G401.6 (cell line): ENCODE measurements around the gene ABCC10.
"Not testable (repeated sequence)": the region's sequence is repeated elsewhere in the genome, so short reads cannot be mapped to it uniquely, and the experiment has no call there.

Experiments
- FAIRE-seq: peaks from 2 replicates; lab custom pipeline; 2012; peaks lifted over from hg19 to GRCh38; lab: Jason Lieb, UNC

ABCC10 gene, protein sequence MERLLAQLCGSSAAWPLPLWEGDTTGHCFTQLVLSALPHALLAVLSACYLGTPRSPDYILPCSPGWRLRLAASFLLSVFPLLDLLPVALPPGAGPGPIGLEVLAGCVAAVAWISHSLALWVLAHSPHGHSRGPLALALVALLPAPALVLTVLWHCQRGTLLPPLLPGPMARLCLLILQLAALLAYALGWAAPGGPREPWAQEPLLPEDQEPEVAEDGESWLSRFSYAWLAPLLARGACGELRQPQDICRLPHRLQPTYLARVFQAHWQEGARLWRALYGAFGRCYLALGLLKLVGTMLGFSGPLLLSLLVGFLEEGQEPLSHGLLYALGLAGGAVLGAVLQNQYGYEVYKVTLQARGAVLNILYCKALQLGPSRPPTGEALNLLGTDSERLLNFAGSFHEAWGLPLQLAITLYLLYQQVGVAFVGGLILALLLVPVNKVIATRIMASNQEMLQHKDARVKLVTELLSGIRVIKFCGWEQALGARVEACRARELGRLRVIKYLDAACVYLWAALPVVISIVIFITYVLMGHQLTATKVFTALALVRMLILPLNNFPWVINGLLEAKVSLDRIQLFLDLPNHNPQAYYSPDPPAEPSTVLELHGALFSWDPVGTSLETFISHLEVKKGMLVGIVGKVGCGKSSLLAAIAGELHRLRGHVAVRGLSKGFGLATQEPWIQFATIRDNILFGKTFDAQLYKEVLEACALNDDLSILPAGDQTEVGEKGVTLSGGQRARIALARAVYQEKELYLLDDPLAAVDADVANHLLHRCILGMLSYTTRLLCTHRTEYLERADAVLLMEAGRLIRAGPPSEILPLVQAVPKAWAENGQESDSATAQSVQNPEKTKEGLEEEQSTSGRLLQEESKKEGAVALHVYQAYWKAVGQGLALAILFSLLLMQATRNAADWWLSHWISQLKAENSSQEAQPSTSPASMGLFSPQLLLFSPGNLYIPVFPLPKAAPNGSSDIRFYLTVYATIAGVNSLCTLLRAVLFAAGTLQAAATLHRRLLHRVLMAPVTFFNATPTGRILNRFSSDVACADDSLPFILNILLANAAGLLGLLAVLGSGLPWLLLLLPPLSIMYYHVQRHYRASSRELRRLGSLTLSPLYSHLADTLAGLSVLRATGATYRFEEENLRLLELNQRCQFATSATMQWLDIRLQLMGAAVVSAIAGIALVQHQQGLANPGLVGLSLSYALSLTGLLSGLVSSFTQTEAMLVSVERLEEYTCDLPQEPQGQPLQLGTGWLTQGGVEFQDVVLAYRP (N-terminal part only)

DNA sequence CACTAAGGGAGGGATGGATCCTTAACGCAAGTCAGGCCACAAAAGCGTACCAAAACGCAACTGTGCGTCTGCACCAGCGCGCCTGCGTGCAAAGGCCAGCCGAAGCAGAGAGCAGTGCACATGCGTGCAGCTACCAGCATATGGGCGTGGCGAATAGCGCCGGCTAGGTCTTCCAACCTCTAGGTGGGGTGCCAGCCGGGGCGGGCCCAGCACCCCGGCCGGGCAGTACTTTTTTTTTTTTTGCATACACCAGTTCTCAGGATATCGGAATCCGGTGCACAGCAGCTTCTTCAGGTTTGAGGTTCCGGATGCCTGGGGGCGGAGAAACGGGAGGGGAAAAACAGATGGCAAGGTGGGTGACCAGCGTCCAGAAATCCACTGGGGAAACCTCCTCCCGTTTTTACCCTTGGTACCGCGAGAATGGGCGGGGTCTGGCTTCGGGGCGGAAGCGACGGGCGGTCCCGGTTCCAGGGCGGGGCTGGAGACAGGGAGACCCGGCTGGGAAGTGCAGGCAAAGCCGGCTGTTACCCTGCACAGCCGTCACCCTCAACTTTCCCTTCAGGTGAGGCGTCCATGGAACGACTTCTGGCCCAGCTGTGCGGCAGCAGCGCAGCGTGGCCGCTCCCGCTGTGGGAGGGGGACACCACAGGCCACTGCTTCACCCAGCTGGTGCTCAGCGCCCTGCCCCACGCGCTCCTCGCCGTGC lies at the start of gene ABCC10:
Gene ABCC10, plus strand, starts transcription at position 136 of the 706 bp plus-strand sequence. Its CDS starts 438 bp downstream, at position 574.
- peak; percentile 95 for FAIRE-seq

DNA sequence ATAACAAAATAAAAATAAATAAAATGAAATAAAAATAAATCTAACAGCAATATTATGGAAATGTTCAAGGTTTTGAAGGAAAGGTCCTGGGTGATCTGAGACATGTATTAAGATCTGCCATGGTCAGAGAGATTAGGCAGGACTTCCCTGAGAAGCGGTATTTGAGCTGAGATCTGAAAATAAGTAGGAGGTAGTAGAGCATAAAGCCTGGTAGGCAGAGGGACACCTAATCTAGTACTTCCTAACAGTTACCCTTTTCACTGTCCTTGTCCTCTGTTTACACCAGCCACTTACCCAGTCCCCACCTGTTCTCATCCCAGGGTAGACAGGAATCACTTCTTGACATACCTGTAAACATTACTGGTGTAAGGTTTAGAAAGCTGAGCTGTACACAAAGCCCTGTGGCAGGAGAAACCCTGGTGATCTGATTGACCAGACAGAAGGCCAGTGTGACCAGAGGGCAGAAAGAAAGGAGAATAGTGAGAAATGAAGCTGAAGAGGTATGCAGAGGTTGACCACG lies 49.6 kb upstream of the ABCC10 start:
- no peak for FAIRE-seq

DNA sequence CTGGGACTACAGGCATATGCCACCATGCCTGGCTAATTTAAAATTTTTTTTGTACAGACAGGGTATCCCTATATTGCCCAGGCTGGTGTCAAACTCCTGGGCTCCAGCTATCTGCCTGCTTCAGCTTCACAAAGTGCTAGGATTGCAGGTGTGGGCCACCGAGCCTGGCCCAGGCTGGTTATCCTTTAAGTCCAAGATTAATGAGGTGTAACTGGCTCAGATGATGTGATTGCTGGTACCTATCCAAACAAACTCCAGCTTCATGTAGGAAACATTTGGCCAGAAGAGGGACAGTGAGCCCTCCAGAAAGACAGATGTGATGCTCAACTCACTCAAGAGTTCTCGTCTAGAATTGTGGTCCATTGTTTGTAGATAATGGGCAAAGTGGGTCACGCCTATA lies 48.7 kb upstream of the ABCC10 start:
- FAIRE-seq, result no peak

DNA sequence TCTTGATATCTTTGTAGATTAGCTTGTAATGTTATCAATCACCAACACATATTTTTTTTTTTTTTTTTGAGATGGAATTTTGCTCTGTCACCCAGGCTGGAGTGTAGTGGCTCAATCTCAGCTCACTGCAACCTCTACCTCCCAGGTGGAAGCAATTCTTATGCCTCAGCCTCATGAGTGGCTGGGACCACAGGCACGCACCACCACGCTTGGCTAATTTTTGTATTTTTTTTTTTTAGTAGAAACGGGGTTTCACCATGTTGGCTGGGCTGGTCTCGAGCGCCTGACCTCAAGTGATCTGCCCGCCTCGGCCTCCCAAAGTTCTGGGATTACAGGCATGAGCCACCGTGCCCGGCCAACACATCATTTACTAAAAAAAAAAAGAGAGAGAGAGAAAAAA lies 46.5 kb upstream of the ABCC10 start:
- FAIRE-seq, result not testable (repeated sequence)

DNA sequence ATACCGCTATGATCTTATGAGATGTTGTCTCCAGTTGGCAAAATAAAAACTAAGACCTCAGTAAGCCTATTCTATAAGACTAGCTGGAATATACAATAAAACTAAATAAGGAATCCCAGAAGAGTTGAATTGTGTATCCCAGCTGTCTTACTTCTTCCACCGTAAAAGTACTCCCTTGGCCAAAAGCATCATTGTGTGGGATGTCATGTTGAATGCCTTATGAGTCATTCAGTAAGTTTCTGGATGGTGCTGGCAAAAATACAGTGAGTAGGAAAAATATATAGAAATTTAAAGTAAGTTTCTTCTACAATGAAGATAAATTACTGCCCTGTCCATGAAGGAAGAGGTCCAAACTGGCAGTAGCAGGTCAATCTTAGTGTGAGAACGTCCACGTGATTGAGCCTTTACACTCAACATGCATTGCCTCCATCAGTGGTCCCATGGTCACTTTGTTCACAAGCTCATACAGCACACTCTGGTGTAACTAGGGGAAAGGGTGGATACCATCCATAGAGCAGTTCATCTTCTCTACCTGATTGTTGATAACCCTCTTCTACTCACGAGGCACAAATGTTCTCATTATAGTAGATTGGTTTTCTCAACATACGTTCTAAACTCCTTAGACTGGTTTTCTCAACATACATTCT lies 44.2 kb upstream of the ABCC10 start:
- FAIRE-seq, result no peak

DNA sequence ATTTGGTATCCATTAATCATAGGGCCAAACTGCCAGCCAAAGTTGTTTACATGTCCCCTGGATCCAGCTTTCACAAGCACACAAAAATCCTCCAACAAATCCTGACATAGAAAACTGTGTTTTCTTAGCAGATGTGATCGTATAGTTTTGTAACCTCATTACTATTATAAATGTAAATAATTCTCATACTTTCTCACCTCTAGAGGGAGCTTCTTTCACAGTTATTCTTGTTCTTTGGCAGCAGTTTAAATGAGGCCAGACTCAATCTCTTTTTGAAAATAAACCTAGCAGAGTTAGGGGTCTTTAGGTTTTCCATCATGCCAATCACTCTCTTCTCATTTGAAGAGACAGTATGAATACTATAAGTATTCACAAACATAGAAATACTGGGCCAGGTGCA lies 40.8 kb upstream of the ABCC10 start:
- FAIRE-seq, result peak; percentile 67

- FAIRE-seq, result no peak
These were observed 37.5 kb upstream of the ABCC10 start for GRCh38 chr6:43389730-43390295.

DNA sequence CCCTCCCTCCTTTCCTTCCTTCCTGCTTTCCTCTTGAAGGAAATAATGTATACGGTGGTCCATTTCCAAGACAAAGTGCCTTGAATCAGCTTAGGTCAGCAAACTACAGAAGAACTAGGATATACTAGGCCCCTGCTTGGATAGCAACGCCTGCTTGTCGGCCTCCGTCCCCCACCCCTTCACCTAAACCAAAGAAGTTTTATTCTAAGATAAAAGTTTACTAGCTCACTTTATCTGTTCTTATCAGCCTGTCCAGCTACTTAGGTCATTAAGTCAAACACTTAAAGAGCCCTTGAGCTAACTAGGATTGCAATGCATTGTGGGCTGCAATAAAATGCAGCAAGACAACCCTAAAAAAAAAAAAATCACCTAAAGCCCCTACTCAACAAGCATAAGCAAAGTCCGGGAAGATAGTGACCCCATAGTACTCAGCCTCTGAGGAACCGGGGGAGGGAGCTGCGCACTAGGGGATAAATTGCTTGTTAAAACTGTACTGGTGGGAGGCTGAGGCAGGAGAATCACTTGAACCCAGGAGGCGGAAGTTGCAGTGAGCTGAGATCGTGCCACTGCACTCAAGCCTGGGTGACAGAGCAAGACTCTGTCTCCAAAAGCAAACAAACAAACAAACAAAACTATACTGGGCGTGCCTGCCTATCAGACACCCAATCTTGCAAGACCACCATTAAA lies 36.4 kb upstream of the ABCC10 start:
- not testable (repeated sequence) for FAIRE-seq

GRCh38 chr6:43391440-43392031 lies 35.8 kb upstream of the ABCC10 start:
- no peak for FAIRE-seq

- FAIRE-seq, result not testable (repeated sequence)
These were observed 34.2 kb upstream of the ABCC10 start for GRCh38 chr6:43393133-43393532.

DNA sequence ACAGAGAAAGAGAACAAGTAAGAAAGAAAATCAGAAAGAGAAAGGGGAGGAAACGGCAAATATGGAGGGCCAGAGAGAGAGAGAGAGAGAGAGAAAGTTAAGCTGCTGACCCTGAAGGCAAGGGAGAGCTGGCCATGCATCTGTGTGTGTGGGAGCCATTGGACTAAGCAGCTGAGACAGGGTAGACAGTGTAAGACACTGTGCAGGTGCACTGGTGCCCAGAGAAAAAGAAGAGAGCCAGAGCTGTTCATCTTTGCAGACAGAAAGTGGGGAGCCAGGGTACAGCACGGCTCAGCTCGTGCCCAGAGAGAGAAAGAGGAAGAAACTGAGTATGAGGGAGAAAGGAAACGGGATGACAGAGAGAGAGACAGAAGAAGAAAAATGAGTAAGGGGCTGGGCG lies 33.7 kb upstream of the ABCC10 start:
- FAIRE-seq, result no peak

- FAIRE-seq, result no peak
These were observed 32.4 kb upstream of the ABCC10 start for GRCh38 chr6:43394982-43395381.

DNA sequence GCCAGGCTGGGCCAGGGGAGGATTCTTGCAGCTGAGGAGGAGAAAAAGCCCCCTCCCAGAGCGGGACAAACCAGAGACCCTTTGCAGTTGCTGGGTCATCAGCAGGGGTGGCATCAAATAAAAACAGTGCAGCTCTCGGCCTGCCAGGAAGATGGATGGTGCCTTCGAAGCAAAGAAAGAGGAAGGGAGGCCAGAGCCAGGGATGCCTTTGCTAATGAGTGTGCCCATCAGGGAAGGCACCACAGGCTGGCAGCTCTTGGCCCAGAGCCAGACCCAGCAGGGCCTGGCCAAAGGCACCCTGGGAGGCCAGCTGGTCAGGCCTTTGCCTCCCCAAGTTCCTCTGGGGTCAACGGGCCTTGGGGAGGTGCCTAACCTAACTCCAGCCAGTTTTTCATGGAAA lies 31.6 kb upstream of the ABCC10 start:
- no peak for FAIRE-seq

- FAIRE-seq, result no peak
These were observed 30.8 kb upstream of the ABCC10 start for GRCh38 chr6:43396408-43397149.

DNA sequence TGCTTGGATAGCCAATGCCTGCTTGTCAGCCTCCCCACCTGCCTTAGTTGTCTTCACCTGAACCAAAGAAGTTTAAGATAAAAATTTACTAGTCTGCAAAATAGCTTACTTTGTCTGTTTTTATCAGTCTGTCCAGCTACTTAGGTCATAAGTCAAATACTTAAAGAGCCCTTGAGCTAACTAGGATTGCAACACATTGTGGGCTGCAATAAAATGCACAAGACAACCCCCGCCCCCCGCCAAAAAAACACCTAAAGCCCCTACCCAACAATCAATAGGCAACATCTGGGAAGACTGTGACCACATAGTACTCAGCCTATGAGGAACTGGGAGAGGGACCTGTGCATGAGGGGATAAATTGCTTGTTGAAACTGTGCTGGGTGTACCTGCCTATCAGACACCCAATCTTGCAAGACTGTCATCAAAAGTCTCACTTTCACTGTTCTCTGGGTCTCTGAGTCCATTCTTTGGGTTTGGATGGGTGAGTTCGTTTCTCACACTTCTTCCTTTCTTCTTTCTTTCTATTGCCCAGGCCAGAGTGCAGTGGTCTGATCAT lies 27.3 kb upstream of the ABCC10 start:
- no peak for FAIRE-seq

DNA sequence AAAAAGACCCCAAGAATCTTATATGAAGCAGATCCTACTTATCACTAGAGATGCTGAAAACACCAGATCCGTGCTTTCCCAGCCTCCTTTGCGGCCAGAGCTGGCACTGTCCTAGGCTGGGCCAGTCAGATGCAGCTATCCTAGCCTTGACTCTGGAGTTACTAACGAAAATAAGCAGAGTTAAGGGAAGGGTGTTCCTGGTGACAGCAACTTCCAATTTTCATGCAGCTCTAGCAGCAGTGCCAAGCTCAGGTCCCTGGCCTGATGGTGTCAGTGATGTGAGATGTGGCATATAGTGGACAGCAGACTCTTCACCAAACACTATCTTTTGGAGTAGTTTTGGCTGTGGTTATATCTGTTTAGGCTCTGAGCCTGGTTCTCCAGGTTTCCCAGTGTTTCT lies 25.6 kb upstream of the ABCC10 start:
- no peak for FAIRE-seq

GRCh38 chr6:43402820-43403219 lies 24.5 kb upstream of the ABCC10 start:
- FAIRE-seq, result no peak

- no peak for FAIRE-seq
These were observed 22.0 kb upstream of the ABCC10 start for GRCh38 chr6:43405354-43405753.

DNA sequence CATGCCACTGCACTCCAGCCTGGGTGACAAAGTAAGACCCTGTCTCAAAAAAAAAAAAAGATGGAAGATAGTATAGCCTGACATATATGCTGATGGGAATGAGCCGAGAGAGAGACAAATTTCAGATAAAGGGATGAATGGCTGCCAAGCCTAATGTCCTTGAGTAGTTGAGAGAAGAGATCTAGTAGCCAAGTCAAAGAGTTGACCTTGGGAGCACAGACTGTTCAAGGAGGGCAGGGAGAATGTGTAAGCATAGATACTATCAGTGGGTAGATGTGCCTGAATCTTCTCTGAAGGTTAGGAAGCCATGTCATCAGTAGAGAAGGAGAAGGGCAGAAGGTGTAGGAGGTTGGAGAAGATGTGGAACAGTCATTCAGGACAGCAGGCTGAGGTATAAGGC lies 20.0 kb upstream of the ABCC10 start:
- no peak for FAIRE-seq
